Fibroblast of skin of left quadriceps (primary cell): ENCODE measurements around the gene LPIN1.

Experiments
- DNase-seq, 2 experiments: peaks; one replicate each; pipeline ENCODE4 v3.0.0-alpha.2; 2013; ENCODE audit warnings: low read depth in 2 of 2

The LPIN1 gene, protein sequence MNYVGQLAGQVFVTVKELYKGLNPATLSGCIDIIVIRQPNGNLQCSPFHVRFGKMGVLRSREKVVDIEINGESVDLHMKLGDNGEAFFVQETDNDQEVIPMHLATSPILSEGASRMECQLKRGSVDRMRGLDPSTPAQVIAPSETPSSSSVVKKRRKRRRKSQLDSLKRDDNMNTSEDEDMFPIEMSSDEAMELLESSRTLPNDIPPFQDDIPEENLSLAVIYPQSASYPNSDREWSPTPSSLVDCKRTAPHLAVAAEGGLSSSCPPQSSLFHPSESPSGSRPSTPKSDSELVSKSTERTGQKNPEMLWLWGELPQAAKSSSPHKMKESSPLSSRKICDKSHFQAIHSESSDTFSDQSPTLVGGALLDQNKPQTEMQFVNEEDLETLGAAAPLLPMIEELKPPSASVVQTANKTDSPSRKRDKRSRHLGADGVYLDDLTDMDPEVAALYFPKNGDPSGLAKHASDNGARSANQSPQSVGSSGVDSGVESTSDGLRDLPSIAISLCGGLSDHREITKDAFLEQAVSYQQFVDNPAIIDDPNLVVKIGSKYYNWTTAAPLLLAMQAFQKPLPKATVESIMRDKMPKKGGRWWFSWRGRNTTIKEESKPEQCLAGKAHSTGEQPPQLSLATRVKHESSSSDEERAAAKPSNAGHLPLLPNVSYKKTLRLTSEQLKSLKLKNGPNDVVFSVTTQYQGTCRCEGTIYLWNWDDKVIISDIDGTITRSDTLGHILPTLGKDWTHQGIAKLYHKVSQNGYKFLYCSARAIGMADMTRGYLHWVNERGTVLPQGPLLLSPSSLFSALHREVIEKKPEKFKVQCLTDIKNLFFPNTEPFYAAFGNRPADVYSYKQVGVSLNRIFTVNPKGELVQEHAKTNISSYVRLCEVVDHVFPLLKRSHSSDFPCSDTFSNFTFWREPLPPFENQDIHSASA

DNA sequence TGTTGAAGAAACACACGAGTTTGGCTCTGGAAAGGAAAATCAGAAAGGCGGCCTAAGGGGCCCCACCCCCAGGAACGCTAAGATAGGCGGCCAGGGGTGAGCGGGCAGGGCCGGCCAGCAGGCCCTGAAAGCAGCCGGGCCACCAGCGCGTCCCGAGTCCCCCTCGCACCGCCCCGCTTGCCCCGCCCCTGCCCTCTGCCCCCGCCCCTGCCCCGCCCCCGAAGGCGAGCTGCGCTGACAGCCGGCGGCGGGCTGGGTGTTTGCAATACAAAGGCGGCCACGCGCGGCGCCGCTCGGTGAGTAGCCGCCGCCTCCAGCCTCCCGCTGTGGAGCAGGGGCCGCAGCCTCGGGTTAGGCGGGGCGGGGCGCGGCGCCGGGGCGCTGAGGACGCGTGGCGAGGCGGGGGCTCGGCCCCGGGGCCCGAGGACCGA, at the start of gene LPIN1:
LPIN1 (plus strand) TSS at position 257 of the 431 bp plus-strand sequence. CDS start 18,910 bp downstream, outside the sequence.
- peak; percentile 65 to 73 for DNase-seq

DNA sequence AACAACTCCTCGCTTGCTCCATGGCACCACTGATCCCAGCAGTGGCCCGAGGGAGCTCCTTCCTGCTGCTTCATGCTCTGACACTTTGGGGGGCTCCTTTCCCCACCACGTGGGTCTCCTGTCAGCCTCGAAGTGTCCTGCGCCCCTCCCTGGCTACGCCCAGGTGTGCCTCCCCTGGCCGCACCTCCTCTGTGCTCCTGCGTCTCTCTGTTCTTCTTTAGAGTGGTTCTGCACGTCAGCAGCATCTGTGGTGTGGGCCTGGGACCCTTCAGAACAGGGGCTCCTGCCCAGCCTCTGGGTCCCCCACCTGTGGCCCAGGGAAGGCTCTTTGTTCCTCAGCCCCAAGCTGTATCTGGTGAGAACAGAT, 49.7 kb upstream of the LPIN1 start:
- DNase-seq: no peak

DNA sequence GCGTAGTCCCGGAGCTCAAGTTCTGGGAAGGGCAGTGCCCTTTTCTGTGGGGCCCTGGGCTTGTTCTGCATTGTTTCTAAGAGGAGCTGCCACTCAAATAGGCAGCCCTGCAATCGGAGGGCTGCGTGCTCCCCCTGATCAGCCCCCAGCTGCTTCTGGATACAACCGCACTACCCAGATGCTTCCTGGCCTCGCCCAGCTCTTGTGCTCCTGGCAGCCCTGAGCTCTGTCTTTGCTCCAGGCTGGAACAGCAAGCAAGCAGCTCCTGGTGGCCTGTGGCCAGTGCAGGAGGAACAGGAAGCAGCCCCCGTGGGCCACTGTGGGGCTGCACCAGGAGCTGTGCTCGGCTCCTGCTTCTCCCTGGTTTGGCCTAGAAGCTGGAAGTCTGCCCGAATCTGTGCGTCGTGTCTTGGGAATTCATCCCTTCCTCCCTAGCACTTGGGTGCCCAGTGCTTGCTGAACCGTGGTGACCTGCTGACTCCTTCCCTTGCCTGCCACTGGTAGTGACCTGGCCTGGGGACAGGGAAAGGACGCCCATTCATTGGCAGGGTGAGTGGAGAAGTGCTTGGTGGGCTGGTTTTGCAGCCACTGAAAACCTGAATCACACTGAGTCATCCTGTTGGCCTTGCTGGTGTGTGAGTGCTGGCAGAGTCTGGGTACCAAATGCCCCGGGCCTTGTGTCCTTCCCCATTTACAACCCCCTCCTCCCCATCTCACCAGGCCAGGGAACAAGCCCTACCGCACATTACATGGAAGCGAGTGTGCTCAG, 49.1 kb upstream of the LPIN1 start:
- DNase-seq: peak in 1 of 2 experiments; percentile 31

DNA sequence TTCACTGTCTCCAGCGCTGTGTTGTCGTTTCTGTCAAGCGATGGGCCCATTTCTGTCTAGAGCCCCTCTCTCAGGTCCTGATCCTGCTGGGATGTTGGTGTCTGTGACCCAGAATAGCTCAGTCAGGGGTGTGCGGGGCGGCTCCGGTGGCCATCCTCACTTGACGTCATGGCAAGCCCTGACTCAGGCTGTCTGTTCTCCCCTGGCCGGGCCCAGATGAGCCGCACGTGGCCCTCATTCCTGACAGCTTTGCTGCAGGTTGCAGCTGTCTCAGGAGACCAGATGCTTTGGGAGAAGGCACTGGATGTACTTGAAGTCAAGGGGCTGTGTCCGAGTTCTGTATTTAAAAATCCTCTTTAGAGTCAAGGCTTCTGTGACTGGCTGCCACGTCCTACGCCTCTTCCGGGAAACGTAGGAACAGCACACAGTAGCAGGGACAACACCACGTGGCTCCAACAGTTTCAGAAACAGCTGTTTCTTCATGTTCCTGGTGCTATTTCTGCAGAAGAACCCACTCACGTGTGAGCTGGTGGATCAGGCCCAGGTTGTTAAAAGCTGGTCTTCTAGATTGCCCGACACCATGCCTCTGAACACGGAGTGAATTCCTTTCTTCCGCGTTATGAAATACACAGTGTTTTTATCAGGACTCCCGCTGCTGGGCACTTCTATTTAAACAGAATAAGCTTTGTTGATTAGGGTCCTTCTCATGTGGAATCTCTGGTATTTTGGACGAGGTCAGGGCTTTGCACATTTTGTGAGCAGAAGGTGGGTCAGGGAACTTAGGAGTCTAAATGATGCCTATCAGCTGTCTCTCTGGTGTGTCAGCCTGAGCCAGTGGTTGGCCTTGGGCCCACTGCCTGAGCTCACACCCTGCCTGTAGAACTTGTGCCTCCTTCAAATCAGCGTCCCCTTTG, 48.2 kb upstream of the LPIN1 start:
- DNase-seq: peak in 1 of 2 experiments; percentile 22

DNA sequence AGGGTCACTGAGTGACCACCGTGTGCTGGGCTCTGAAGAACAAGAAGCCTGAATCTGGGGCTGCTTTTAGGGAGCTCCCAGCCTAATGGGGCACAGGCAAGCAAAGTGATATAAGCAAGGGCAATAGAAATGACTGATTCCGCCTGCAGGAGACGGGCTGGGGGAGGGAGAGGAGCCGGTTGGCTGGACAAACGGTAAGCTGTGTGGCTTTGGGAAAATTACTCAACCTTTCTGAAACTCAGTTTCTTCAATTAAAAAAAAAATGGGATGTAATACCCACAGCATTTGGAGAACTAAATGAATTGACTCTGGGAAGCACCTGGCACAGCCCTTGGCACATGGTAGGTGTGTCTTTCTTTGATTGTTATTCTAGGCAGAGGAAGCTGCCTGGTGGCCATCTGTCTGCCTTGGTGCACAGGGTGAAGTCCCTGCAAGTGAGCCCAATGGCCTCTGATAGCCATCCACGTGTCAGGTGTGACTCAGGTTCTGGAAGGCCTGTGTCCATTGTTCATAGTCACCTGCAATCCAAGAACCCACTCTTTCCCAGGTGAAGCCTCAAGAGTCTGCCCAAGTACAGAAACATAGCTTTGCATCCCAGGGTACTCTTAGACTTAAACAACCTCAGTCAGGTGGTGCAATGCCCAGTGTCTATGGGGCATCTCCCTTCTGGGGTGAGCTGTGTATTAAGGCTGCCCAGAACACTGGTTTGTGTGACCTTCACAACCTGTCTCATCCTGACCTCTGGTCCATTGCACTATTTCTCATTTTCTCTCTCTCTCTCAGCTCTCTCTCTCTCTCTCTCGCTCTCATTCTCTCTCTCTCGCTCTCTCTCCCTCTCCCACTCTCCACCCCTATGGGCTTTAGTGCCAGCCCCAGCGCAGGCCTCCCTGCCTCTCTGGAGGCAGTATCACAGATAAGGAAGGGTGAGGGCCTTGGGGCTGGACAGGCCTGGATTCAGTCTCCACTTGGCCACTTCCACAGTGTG, 46.5 kb upstream of the LPIN1 start:
- DNase-seq: no peak

DNA sequence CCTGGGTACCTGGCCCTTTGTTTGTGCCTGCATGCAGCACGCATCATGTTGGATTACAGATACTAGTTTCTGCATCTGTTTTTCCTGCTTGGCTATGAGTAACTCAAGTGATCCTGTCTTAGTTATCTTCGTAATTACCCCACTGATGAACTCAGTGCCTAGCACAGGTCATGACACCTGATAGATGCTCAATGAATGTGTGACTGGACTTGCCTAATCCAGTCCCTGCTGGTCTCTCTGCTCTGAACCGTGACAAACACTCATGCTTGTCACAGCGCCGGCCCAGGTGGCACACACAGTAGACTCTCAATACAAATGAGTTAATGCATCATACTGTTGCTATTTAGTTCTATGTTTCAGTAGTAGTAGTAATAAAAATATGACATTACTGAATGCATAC, 45.2 kb upstream of the LPIN1 start:
- DNase-seq: no peak

DNA sequence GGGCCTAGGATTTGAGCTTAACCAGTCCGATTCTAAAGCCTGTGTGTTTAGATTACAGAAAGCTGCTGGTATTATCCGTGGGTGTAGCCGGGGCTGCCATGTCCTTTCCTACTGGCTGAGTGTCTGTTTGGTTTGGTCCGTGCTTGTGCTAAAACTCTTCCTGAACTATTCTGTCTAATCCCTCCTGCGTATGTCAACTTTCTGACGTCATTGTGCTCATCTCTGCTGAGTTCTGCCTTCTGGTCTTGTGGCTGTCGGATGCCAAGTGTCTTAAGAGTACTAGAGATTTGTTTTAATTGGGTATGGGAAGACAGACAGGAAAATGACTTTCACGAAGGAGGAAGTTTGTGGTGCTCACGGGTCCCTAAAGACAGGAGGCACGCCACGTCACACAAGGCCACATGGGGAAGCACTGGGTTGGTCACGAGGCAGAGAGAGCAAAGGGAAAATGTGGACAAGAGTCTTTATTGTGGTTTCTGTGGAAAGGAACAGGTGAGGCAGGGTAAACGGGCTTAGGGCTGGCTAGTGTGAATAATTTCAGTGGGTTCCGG, 44.6 kb upstream of the LPIN1 start:
- no peak for DNase-seq

DNA sequence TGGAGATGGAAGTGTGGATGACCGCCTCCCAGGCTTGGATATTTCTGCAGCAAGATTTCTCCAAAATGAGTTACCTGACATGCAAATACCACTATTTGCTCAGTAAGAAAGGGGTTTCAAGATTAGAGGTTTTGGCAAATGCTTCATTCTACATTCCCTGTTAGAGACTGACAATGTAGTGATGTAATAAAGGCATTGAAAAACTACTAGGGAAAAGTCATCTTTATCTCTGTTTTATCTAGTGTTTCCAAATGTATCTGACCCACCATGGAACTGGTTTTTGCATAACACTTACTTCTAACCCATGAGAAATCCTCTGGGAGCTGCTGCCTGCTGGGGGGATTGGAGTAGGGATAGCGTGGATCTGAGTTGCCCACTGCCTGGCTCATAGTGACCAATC, 43.5 kb upstream of the LPIN1 start:
- no peak for DNase-seq

DNA sequence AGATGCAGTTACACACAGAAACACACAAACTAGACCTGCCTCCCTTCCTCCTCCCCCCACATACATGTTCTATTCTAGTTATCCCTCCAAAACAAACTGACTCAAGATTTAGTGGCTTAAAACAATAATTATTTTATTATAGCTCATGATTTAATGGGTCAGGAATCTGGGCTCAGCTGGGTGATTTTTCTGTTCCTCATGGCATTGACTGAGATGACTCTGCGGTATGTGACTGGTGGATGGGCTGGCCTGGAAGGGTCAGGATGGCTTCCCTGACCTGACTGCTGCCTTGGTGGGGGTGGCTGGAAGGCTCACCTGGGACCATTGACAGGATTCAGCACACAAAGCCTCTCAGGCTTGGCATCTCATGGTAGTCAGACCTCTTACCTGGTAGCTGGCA, 42.7 kb upstream of the LPIN1 start:
- no peak for DNase-seq

DNA sequence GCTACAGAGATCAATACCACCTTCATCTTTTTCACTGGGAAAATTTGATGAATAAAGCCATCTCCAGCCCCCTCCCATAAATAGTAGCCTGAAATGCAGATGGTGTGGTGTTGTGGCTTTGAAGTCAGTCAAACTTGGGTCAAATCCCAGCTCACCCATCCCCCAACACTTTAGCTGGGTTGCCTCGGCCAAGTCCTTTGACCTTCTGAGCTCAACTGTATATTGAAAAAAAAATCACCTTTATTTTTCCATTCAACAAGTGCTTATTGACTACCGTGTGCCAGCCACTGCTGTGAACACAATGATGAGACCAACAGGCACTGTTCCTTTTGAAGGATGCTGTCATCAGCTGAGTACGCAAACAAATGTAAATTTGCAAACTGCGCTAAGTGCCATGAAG, 41.4 kb upstream of the LPIN1 start:
- DNase-seq: no peak

DNA sequence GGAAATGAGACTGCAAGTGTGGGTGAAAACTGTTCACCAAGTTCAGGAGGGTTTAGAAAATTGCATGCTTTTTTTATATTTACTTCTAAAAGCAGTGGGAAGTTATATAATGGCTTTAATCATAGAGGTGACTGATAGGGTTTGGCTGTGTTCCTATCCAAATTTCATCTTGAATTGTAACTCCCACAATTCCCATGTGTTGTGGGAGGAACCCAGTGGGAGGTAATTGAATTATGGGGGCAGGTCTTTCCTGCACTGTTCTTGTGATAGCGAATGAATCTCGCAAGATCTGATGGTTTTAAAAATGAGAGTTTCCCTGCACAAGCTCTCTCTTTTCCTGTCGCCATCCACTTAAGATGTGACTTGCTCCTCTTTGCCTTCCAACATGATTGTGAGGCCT, 40.7 kb upstream of the LPIN1 start:
- no peak for DNase-seq

DNA sequence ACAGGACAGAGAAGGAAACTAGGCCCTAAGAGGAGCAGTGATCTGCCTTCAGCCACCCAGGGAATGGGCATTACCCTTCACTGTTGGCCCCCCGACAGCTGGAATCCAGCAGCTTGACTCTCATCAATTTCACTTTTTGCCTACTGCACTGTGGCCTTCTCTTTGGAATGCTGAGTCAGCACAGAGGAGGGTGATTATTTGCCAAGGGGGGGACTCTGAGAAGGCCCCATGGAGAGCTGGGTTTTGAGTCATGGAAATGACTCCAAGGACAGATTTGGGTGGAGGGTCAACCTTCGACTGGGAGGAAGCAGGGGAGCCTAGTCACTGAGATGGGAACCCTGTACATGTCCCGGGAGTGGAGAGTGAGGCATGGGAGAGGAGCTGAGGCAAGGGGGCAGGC, 38.3 kb upstream of the LPIN1 start:
- DNase-seq: no peak

DNA sequence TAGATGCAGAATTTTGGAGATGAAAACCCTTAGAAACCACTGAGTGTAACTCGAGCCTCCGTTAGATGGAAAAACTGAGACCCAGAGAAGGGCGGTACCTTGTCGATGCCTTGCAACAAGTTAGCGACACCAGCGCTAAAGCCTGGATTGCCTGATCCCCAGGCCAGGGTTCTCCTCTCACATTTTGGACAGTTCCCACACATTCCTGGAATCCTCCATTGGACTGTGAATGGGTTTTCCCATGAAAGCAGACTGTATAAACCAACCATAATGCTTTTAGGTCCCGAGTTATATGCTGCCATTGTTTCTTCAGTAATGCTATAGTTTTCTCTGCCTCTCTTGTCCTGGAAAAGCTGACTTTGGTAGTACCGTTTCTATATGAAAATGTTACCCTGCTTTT, 37.1 kb upstream of the LPIN1 start:
- DNase-seq: no peak

DNA sequence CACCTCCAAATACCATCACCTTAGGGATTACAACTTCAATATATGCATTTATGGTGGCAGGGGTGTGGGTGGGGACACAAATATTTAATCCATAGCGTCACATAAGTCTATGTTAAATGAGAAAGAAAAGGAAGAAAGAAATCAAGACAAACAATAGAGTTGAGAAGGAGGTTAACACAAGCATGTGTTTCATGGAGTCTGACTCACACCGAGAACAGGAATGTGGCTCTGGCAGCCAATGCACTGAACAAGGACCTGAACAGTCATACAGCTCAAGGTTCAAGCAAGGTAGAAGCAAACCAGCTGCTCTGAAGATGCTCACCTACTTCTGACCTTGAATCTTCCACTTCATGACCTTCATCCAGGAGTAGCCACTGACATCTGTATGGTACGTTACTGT, 36.2 kb upstream of the LPIN1 start:
- peak; percentile 50 to 57 for DNase-seq

DNA sequence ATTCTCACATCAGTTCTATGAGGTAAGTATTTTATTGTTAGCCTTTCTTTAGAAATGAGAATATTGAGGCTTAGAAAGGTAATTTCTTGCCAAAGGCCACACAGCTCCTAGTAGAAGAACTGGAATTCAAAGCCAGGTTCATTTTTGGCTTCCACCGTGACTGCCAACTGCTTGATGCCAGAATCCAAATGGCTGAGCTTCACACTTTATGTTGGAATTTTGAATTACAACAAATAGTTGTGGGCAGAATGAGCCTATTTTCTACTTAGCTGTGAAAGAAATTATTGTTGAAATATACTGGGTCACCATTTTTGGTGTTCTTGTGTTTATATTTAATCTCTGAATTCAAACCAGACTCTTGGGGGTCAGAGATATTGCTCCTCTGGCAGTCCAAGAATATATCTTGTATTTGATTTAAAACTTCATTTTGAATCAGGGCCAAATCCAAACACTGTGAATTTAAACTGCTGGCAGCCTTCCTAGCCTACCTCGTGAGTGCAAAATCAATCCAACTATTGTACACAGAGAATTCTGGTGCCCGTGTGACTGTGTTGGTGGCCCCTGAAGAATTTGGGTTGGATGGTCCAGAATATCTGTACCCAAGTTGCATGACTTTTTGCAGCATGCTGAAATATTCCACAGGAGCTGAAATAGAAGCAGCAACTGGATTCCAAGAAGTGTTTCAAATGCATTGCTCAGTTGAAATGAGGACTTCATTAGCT, 35.6 kb upstream of the LPIN1 start:
- peak in 1 of 2 experiments; percentile 25 for DNase-seq

DNA sequence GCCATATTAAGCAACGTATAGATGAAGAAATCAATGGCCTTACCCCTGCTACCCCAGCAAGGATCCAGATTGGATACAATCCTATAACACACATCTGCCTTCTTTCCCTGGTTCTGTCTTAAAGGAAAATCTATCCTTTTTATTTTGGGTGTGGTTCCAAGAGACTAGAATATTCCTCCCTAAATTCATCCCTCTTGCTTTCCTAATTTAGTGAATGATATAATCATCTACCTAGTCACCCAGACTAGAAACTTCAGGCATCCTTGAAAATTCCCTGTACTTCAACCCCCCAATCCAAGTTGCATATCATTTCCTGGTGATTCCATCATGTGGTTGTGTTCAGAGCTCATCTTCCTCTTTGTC, 35.1 kb upstream of the LPIN1 start:
- no peak for DNase-seq

DNA sequence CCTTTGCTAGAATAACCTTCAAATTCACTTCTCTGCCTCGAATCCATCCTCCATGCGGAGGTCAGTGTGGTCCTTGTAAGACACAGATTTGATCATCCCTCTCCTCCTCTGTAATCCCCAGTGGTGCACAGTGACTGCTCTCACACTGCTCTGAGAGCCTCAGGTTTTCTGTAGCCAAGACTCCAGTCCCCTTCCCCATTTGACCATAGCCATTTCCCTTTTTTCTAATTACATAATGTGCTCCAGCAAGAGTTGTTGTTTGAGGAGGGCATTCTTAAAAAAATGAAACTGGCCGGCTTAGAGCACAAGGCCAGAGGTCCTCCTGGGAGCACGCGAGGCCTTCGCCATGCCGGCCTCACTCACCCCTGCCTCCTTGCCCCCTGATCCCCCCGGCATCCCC, 34.7 kb upstream of the LPIN1 start:
- no peak for DNase-seq

DNA sequence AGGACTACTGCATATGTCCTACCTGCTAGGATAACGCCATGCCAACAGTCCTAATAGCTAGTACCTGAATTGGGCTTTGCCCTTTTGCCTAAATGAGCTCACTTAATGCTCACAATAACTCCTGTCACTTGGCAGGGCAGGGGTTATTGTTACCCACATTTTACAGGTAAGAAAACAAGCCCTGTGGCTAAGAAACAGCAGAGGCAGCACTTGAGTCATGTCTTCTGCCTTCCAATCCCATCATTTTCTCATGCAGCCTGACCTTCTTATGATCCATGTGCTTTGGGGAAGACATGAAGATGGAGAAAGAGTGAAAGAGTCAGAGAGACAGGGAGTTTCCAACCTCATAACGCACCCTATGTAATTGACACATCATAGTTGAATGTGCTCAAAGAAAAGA, 33.6 kb upstream of the LPIN1 start:
- no peak for DNase-seq

DNA sequence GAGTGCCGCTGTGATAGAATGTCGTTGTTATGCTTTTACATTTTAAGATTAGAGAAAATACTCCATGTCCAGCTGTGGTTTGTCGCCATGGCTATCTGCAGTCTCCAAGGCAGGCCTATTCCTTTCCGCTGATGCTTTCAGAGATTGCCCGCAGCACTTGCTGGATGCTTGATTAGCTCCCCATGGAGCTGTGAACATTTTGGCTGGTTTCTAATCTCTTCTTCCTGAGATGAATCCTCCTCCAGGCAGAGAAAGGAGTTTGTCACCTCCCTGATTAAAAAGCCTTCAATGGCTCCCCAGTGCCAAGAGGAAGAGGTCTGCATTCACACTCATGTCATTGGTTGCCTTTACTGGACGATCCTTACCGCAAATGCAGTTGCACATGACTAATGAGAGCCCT, 32.6 kb upstream of the LPIN1 start:
- DNase-seq: no peak
